Activated T-cell treated with anti-CD3 and anti-CD28 coated beads, Interleukin-2, amount 50 U/mL, for 4 hours (primary cell): ENCODE results near the gene AQP11. TPM values are rescaled to one million over a fixed set of nuclear protein-coding genes. Genes with fewer than 3 reads are reported as not detected.
"Not testable (repeated sequence)": the region's sequence is repeated elsewhere in the genome, so short reads cannot be mapped to it uniquely, and the experiment has no call there.

Source experiments
- ATAC-seq, 2 donors: fragments of 200-7000 bp; cut with Tn5 transposase; one replicate each; pipeline ENCODE4 v1.10.0; 2021
- DNase-seq: peaks from one replicate; pipeline ENCODE4 v3.0.0-alpha.2; 2020
- H3K27me3 Mint-ChIP-seq: one replicate; pipeline ENCODE4 v1.8.0; 2021; ENCODE audit warnings: low read depth, mixed read lengths
- H3K36me3 Mint-ChIP-seq: one replicate; pipeline ENCODE4 v1.8.0; 2022; ENCODE audit warnings: mixed read lengths; ENCODE audit not compliant: insufficient read depth
- H3K4me1 Mint-ChIP-seq: one replicate; pipeline ENCODE4 v1.8.0; 2021; ENCODE audit warnings: low read depth, mixed read lengths
- H3K4me3 Mint-ChIP-seq: one replicate; pipeline ENCODE4 v1.8.0; 2021; ENCODE audit warnings: mild to moderate bottlenecking, moderate library complexity, mixed read lengths
- H3K9me3 Mint-ChIP-seq: one replicate; pipeline ENCODE4 v1.8.0; 2021; ENCODE audit warnings: mixed read lengths
- total RNA-seq, 3 donors: library from RNA; stranded (reverse); gene quantifications; one replicate each; pipeline ENCODE4 v1.2.1, GENCODE V29; 2021

Gene AQP11
- total RNA-seq, 3 donors from 2014 or later: 0.22 to 0.33 (median 0.26) TPM

- Mint-ChIP-seq H3K4me1 (no peaks in the 10 kb centered on the region), H3K4me3 (no peak overlapping the region), H3K36me3 (no peaks in the 10 kb centered on the region), H3K27me3 (peaks cover 13% of the 10 kb centered on the region), H3K9me3 (no peaks in the 10 kb centered on the region)
- DNase-seq (no peak), ATAC-seq (no peak)
Observed at GRCh38 chr11:77569676-77570070, 20.1 kb upstream of the AQP11 start.

- H3K27me3 Mint-ChIP-seq, ATAC-seq, H3K9me3 Mint-ChIP-seq, H3K4me1 Mint-ChIP-seq, H3K36me3 Mint-ChIP-seq, DNase-seq, H3K4me3 Mint-ChIP-seq: not testable (repeated sequence)
Observed at GRCh38 chr11:77570896-77571295, 18.9 kb upstream of the AQP11 start.

GRCh38 chr11:77575428-77575827, 14.3 kb upstream of the AQP11 start:
- not testable (repeated sequence) for H3K9me3 Mint-ChIP-seq, H3K27me3 Mint-ChIP-seq, H3K4me3 Mint-ChIP-seq, H3K36me3 Mint-ChIP-seq, H3K4me1 Mint-ChIP-seq, ATAC-seq, DNase-seq

- H3K27me3 Mint-ChIP-seq: peaks cover 13% of the 10 kb centered on the region
- no peak for DNase-seq
- H3K36me3 Mint-ChIP-seq: peaks cover 1% of the 10 kb centered on the region
- H3K4me1 Mint-ChIP-seq: no peaks in the 10 kb centered on the region
- no peak overlapping the region for H3K4me3 Mint-ChIP-seq
- no peak for ATAC-seq
- peaks cover 8% of the 10 kb centered on the region for H3K9me3 Mint-ChIP-seq
Observed at GRCh38 chr11:77580712-77581337, 8.9 kb upstream of the AQP11 start.

- H3K27me3 Mint-ChIP-seq: peaks cover 24% of the 10 kb centered on the region
- peak; percentile 34 to 45 for ATAC-seq
- peaks cover 18% of the 10 kb centered on the region for H3K4me1 Mint-ChIP-seq
- DNase-seq: no peak
- H3K4me3 Mint-ChIP-seq: peak overlapping the region; percentile 84
- no peaks in the 10 kb centered on the region for H3K36me3 Mint-ChIP-seq
- H3K9me3 Mint-ChIP-seq: no peaks in the 10 kb centered on the region
Observed at GRCh38 chr11:77589181-77589520, 602 bp upstream of the AQP11 start.

- DNase-seq: no peak
- H3K27me3 Mint-ChIP-seq: peaks cover 17% of the 10 kb centered on the region
- no peaks in the 10 kb centered on the region for H3K36me3 Mint-ChIP-seq
- ATAC-seq: peak in 1 of 2 donors; percentile 18
- no peaks in the 10 kb centered on the region for H3K9me3 Mint-ChIP-seq
- H3K4me1 Mint-ChIP-seq: peaks cover 18% of the 10 kb centered on the region
- peak overlapping the region; percentile 85 for H3K4me3 Mint-ChIP-seq
Observed at GRCh38 chr11:77590194-77590782, 535 bp downstream of the AQP11 start.

- Mint-ChIP-seq H3K36me3 (no peaks in the 10 kb centered on the region), H3K27me3 (peaks cover 2% of the 10 kb centered on the region), H3K4me1 (peaks cover 18% of the 10 kb centered on the region), H3K4me3 (no peak overlapping the region), H3K9me3 (no peaks in the 10 kb centered on the region)
- ATAC-seq: no peak
- no peak for DNase-seq
Observed at GRCh38 chr11:77592727-77593126, 3.0 kb downstream of the AQP11 start.

- no peak for ATAC-seq
- Mint-ChIP-seq H3K27me3 (peaks cover 2% of the 10 kb centered on the region), H3K4me1 (peaks cover 14% of the 10 kb centered on the region)
Observed at GRCh38 chr11:77593883-77594282, 4.1 kb downstream of the AQP11 start.

GRCh38 chr11:77596626-77597025, 6.9 kb downstream of the AQP11 start:
- no peak for ATAC-seq
- H3K4me3 Mint-ChIP-seq: no peak overlapping the region
- peaks cover 3% of the 10 kb centered on the region for H3K36me3 Mint-ChIP-seq
- H3K27me3 Mint-ChIP-seq: no peaks in the 10 kb centered on the region
- no peaks in the 10 kb centered on the region for H3K9me3 Mint-ChIP-seq
- no peaks in the 10 kb centered on the region for H3K4me1 Mint-ChIP-seq
- no peak for DNase-seq

More at GRCh38 chr11:77593883-77594282, 4.1 kb downstream of the AQP11 start:
- Mint-ChIP-seq H3K4me3 (no peak overlapping the region), H3K9me3 (no peaks in the 10 kb centered on the region), H3K36me3 (peaks cover 1% of the 10 kb centered on the region)
- no peak for DNase-seq

- DNase-seq (no peak), ATAC-seq (no peak)
- Mint-ChIP-seq H3K4me1 (no peaks in the 10 kb centered on the region), H3K4me3 (no peak overlapping the region), H3K9me3 (no peaks in the 10 kb centered on the region), H3K36me3 (peaks cover 7% of the 10 kb centered on the region), H3K27me3 (no peaks in the 10 kb centered on the region)
Observed at GRCh38 chr11:77598195-77598594, 8.4 kb downstream of the AQP11 start.

- H3K36me3 Mint-ChIP-seq: peaks cover 10% of the 10 kb centered on the region
- no peaks in the 10 kb centered on the region for H3K4me1 Mint-ChIP-seq
- H3K27me3 Mint-ChIP-seq: no peaks in the 10 kb centered on the region
- H3K9me3 Mint-ChIP-seq: no peaks in the 10 kb centered on the region
- DNase-seq (no peak), ATAC-seq (peak in 1 of 2 donors; percentile 18)
- no peak overlapping the region for H3K4me3 Mint-ChIP-seq
Observed at GRCh38 chr11:77602381-77603088, 12.8 kb downstream of the AQP11 start.

- H3K36me3 Mint-ChIP-seq: peaks cover 15% of the 10 kb centered on the region
- no peak overlapping the region for H3K4me3 Mint-ChIP-seq
- no peaks in the 10 kb centered on the region for H3K4me1 Mint-ChIP-seq
- DNase-seq: no peak
- H3K9me3 Mint-ChIP-seq: no peaks in the 10 kb centered on the region
- no peaks in the 10 kb centered on the region for H3K27me3 Mint-ChIP-seq
- ATAC-seq: no peak
Observed at GRCh38 chr11:77604281-77604680, 14.5 kb downstream of the AQP11 start.

GRCh38 chr11:77609234-77609633, 19.5 kb downstream of the AQP11 start:
- Mint-ChIP-seq H3K9me3 (no peaks in the 10 kb centered on the region), H3K4me3 (no peak overlapping the region), H3K36me3 (peaks cover 25% of the 10 kb centered on the region), H3K4me1 (no peaks in the 10 kb centered on the region), H3K27me3 (no peaks in the 10 kb centered on the region)
- ATAC-seq (no peak), DNase-seq (no peak)

- Mint-ChIP-seq H3K4me1 (no peaks in the 10 kb centered on the region), H3K36me3 (peaks cover 34% of the 10 kb centered on the region), H3K27me3 (no peaks in the 10 kb centered on the region), H3K4me3 (no peak overlapping the region), H3K9me3 (no peaks in the 10 kb centered on the region)
- no peak for DNase-seq
- no peak for ATAC-seq
Observed at GRCh38 chr11:77611921-77612320, 22.2 kb downstream of the AQP11 start.

GRCh38 chr11:77617892-77618291, 28.1 kb downstream of the AQP11 start:
- H3K4me1 Mint-ChIP-seq: no peaks in the 10 kb centered on the region
- ATAC-seq (no peak), DNase-seq (no peak)
- H3K4me3 Mint-ChIP-seq: no peak overlapping the region
- H3K27me3 Mint-ChIP-seq: no peaks in the 10 kb centered on the region
- H3K9me3 Mint-ChIP-seq: no peaks in the 10 kb centered on the region
- H3K36me3 Mint-ChIP-seq: peaks cover 53% of the 10 kb centered on the region
